ENCODE data around the gene TCP1.

DNA sequence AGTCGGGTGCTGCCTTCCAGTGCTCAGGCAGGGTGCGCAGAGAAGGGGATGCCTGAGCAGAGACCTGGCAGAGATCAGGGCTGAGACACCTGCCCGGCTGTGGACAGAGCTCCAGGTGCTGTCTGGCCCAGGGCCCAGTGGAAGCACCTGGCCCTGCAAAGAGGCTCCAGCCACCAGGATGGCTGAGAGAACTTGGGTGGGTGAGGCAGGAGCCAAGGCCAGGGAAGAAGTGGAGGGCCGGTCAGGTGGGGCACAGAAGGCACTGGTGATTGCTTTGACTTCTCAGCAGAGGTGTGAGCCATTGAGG, 41.9 kb upstream of the TCP1 start:
- no peak for TF ChIP-seq ZNF274 (IDR thresholded peaks at IDR 0.05; ENCODE audit: low read depth, low read length)
- no peak for TF ChIP-seq YY1 (IDR thresholded peaks at IDR 0.05; ENCODE audit: insufficient read depth, insufficient read length)
- TF ChIP-seq SUZ12 (IDR thresholded peaks at IDR 0.05; ENCODE audit: extremely low read depth, insufficient read depth, insufficient read length), result no peak
